ENCODE measurements around the gene KLF8.
"Not testable (repeated sequence)": the region's sequence is repeated elsewhere in the genome, so short reads cannot be mapped to it uniquely, and the experiment has no call there.

KLF8 gene

DNA sequence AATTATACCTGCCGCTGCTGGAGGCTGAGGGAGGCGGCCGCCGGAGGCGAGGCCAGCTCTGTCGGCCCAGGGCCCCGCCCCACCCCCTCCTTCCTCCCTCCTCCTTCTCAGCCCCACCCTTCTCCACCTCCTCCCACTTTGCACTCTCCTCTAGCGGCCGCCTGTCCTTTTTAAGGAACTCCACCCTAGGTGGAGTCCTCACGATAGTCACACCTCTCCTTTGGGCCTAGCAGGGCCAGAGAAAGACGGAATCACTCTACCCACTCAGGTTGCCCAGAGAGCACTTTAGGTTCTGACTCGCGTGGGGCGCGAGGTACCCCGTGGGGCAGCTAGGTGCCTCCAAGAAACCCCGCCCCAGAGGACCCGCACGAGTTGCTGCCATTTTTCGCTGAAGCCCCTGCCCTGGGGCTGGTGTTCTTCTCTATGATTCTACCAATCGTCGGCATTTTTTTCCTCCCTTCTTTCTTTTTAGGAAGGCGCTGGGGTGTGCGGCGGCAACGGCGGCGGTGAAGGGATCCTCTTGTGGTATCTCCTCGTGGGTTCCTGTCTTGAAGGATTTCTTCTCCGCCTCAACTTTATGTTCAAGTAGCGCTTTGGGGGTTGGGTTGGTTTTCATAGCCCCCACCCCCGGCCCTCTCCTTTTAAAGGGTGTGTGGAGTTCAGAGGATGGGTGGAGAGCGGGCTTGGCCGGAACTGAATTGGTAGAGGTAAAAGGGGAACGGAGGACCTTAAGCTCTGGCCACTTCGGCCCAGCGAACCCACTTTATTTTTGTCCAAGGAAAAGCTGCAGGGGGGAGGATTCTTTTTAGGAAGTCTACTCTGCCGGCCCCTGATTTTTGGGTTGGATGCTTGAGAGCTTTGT, at the start of gene KLF8:
TSS of gene KLF8 (plus strand) at position 136 of the 862 bp plus-strand sequence. CDS start 979 bp downstream, outside the sequence.
- DNase-seq (ENCODE audit: low spot score): peak; percentile 14

- DNase-seq (ENCODE audit: low spot score): not testable (repeated sequence)
Measured at GRCh38 chrX:56206945-56207344, 25.2 kb upstream of the KLF8 start.

DNA sequence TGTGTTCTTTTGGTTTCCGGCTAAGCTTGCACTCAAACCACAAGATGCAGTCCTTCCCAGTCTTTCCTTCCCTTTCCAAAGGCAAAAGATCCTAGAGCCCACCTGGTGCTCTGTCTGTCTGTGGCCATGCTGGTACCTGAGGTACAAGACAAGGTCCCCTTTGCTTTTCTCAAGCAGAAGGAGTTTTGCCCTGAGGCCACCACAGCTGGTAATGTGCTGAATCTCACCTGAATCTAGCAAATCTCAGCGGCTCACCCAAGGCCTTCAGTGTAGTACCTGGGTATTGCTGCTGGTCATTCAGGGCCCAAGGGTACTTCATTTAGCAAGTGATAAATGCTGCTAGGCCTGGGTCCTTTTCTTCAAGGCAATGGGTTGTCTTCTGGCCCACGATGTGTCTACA, 20.5 kb upstream of the KLF8 start:
- DNase-seq (ENCODE audit: low spot score): no peak

DNA sequence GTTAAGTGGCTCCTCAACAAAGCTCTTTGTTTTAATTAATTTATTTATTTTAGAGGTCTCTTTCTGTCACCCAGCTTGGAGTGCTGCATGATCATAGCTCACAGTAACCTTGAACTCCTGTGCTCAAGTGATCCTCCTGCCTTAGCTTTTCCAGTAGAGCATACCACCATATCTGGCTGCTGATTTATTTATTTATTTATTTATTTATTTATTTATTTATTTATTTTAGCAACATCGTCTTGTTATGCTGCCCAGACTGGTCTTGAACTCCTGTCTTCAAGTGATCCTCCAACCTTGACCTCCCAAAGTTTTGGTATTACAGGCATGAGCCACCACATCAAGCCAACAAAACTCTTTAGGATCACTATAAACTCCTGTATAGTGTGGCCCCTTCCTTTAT, 15.8 kb upstream of the KLF8 start:
- no peak for DNase-seq (ENCODE audit: low spot score)

DNA sequence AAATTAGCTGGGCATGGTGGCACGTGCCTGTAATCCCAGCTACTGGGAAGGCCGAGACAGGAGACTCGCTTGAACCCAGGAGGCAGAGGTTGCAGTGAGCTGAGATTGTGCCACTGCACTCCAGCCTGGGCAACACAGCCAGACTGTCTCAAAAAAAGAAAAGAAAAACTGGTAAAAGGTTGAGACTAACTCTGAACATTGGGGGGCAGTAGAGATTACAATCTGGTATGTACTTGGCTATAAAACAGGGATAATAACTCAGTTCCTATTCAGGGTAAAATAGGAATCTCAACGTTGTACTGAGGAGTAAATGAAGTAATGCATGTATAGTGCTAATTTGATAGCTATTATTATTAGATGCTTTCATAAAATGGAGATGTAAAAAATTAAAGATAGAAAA, 12.5 kb upstream of the KLF8 start:
- no peak for DNase-seq (ENCODE audit: low spot score)

- no peak for DNase-seq (ENCODE audit: low spot score)
Measured at GRCh38 chrX:56221101-56221500, 11.1 kb upstream of the KLF8 start.

GRCh38 chrX:56222473-56223000, 9.6 kb upstream of the KLF8 start:
- DNase-seq (ENCODE audit: low spot score): no peak

GRCh38 chrX:56226980-56227379, 5.2 kb upstream of the KLF8 start:
- DNase-seq (ENCODE audit: low spot score): no peak

DNA sequence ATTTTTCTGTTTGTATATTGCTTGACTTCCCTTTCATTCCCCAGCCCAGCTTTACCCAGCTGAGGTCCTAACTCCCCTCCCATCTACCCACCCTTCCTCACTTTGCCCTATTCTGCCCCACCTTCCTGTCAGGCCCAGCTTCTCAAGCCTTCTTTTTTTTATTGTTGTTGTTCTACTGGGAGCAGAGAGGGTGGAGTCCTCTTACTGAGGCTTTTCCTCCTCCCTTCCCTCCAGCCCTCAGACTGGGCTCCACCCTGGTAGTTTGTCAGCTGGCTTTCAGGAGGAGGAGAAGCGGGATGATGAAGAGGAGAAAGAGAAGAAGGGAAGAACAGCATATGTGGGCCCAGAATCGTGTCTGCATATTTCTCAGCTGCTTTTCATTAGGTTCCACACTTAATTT, 3.2 kb upstream of the KLF8 start:
- DNase-seq (ENCODE audit: low spot score): no peak

DNA sequence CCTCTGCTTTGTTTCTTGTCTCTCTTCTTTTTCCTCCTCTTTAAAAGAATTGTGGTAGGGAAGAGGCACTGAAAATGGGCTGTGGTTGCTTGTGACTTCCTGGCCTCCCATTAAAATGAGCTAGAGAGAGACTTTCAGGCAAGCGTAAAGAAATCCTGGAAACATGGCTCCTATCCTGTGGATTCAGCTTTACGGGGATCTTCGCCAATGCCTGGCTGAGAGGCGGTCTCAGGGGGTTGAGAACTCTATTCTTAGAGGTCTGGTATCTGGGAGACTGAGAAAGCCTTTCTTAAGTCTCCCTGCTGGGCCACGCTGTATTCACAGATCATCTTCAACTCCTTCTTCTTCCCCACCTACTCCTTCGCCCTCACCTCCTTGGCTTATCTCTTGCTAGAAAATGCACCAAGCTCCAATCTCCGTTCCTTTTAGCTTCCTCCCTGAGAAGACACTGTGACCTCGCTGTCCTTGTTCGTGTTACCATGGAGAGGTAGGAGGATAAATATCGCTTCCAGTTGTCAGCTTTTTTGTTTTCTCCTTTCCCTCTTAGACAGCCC, 542 bp upstream of the KLF8 start:
- DNase-seq (ENCODE audit: low spot score): no peak

DNA sequence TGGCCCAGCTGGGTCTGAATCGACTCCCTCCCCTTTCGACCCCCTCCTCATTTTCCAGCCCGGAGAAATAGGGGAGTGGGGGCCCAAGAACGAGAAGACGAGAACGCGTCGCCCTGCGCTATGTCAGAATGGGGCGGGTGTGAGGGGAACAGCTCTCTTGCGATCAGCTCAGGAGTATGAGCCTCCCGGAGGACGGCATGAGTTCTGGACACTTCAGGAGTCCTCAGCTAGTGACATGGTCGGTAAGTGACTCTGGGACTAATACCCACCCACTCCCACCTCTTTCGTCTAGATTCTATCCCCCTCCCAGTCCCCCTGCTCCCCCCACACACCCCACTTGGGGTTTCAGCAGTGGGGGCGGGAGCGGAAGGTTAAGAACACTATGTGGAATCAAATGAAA, 944 bp downstream of the KLF8 start:
- no peak for DNase-seq (ENCODE audit: low spot score)

DNA sequence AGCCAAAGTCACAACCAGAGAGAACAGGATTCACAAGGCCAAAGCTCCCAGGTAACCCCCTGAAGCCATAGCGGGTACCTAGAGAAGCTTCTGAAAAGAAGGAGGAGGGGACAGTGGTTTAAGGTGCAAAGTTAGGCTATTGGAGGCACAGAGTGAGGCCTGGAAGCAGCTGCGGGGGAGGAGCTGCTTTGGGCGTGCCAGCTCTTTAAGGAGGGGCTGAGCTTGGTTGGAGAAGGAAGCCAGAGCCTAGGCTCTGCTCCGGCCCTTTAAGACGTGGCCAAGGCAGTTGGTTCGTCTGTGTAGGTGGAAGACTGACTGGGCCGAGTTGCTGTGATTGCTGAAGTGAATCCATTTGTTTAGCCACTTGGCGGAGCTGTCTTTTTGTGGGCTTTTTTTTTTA, 1.5 kb downstream of the KLF8 start:
- DNase-seq (ENCODE audit: low spot score): no peak

- DNase-seq (ENCODE audit: low spot score): peak; percentile 15
Measured at GRCh38 chrX:56248492-56248891, 16.3 kb downstream of the KLF8 start.

- DNase-seq (ENCODE audit: low spot score): no peak
Measured at GRCh38 chrX:56253832-56254703, 21.9 kb downstream of the KLF8 start.

GRCh38 chrX:56268888-56269287, 36.7 kb downstream of the KLF8 start:
- no peak for DNase-seq (ENCODE audit: low spot score)

DNA sequence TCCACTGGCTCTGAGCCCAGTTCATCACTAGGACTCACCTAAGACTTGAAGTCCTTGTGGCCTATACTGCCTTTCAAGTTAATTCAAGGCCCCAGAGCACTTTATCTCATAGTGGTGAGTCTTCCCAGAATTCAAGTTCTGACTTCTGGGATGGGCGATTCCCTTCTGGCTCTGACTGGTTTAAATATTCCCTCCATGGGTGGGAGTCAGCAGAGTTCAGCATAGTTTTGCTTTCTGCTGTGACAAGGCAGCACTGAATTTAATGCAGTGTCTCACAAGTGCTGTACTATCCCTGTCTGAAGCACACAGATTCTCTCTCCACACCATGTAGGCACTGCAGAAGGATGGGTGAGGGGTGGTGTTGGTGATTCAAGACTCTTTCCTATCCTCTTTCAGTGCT, 46.5 kb downstream of the KLF8 start:
- DNase-seq (ENCODE audit: low spot score): no peak

DNA sequence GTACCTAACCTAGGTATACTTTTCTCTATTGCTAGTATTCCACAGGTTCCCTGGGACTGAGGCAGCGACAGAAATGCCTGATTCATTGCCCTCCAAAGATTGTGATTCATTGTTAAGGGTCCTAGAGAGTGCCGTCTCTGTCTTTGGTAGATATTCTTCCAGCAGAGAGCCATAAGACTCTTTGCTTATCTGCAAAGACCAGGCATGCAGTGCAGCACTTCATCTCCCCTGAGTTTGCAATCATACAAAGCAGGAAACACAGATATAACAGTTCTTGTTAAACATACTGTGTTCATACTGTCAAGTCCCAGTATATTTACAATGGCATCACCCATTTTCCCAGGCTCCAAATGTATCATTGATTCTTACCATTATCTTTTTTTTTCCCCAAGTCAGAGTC, 47.7 kb downstream of the KLF8 start:
- peak; percentile 2 for DNase-seq (ENCODE audit: low spot score)

- no peak for DNase-seq (ENCODE audit: low spot score)
Measured at GRCh38 chrX:56281789-56282188, 49.6 kb downstream of the KLF8 start.

GRCh38 chrX:56284269-56284668, 52.1 kb downstream of the KLF8 start:
- no peak for DNase-seq (ENCODE audit: low spot score)

DNA sequence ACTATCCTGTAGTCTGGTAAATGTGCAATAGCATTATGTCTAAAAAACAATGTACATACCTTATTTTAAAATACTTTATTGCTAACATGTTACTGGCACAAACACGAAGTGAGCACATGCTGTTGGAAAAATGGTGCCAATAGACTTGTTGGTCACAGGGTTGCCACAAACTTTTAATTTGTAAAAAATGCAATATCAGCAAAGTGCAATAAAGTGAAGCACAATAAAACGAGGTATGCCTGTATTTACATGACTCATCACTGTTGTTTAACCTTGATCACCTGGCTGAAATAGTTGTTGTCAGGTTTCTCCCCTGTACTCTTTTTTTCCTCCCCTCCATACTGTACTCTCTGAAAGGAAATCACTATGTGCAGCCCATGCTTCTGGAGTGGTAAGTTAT, 56.5 kb downstream of the KLF8 start:
- DNase-seq (ENCODE audit: low spot score): no peak

DNA sequence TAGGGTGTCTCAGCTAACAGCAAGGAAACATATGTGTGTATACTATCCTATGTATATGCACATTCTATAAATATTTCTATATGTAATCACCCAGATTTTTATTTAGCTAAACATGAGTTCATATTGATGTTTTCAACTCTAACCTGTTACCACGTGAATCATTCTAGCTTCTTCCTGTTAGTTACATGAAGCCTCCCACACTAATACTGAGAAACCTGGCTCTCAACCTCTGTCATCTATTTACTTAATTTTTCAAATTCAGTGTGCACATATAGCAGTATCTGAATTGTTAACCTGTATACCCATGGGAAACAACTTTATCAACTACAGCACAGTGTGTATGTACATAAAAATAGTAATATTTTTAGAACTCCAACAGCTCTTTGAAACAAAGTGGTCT, 57.3 kb downstream of the KLF8 start:
- DNase-seq (ENCODE audit: low spot score): no peak

DNA sequence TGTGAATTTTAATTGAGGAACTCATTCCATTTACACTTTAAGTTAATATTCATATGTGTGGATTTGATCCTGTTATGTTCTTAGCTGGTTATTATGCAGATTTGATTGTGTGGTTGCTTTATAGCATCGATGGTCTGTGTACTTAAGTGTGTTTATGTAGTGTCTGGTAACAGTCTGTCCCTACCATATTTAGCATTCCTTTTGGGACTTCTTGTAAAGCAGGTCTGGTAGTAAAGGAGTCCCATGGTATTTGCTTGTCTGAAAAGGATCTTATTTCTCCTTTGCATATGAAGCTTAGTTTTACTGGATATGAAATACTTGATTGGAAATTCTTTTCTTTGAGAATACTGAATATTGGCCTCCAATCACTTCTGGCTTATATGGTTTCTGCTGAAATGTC, 76.6 kb downstream of the KLF8 start:
- no peak for DNase-seq (ENCODE audit: low spot score)

DNA sequence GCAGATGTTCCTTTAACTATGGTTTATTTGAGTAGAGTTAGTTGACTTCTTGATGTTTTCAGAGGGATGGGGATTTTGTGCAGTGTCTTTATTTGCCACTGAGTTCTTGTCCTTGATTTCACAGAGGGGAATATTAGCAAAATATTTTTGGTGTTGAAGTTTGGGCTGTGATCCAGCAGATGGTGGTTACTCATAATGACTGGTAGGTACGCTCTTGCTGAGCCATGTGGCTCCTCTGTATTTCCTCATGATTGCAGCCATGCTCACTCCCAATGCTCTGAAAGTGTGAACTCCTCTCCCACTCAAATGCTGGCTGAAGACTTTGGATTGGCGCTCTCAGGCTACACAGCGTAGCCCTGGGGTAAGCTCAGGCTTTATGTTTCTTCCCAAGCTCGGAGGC, 77.7 kb downstream of the KLF8 start:
- DNase-seq (ENCODE audit: low spot score): no peak
